ENCODE results near the gene CCDC69. TPM values are rescaled to one million over a fixed set of nuclear protein-coding genes. Genes with fewer than 3 reads are reported as not detected.

Gene CCDC69
- total RNA-seq, 2 experiments from 2014 or later, result 68.0 to 68.9 TPM

DNA sequence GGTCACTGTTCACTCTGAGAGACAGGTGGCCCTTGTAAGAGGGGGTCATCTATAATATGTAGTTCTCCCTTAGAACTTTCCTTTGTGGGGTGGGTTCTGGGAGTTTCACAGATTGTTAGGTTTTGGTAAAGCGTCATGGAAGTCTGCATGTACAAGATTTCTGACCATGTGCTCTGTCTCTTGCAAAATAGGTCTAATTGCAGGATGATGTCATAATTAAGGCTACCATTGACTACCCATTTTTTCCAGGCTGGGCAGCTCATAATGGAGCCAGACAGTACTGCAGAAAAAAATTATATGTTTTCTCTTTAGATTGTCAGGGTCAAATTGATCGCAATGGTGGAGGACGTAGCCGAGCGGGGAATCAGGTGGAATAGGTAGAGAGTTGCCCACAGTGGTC lies 25.4 kb upstream of the CCDC69 start:
- CTCF ChIA-PET, result no interaction called here
- TF ChIP-seq, protein P1, sequence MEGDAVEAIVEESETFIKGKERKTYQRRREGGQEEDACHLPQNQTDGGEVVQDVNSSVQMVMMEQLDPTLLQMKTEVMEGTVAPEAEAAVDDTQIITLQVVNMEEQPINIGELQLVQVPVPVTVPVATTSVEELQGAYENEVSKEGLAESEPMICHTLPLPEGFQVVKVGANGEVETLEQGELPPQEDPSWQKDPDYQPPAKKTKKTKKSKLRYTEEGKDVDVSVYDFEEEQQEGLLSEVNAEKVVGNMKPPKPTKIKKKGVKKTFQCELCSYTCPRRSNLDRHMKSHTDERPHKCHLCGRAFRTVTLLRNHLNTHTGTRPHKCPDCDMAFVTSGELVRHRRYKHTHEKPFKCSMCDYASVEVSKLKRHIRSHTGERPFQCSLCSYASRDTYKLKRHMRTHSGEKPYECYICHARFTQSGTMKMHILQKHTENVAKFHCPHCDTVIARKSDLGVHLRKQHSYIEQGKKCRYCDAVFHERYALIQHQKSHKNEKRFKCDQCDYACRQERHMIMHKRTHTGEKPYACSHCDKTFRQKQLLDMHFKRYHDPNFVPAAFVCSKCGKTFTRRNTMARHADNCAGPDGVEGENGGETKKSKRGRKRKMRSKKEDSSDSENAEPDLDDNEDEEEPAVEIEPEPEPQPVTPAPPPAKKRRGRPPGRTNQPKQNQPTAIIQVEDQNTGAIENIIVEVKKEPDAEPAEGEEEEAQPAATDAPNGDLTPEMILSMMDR (IDR thresholded peaks at IDR 0.05), result no peak
- H3K27ac ChIP-seq (ENCODE audit: low read depth in 1 of 2, low read length in 2 of 2), result no peak overlapping the region
- no peaks in the 10 kb centered on the region for H3K36me3 ChIP-seq (ENCODE audit: insufficient read depth, low read length)
- Mint-ChIP-seq H3K9me3 (no peaks in the 10 kb centered on the region), H3K4me1 (ENCODE audit: low read depth) (peaks cover 43% of the 10 kb centered on the region), H3K27me3 (no peaks in the 10 kb centered on the region), H3K27ac (no peak overlapping the region), H3K36me3 (ENCODE audit: low read depth) (no peaks in the 10 kb centered on the region), H3K4me3 (peak overlapping the region; percentile 8)
- no peaks in the 10 kb centered on the region for H3K27me3 ChIP-seq (ENCODE audit: control insufficient read depth in 1 of 2, insufficient read depth in 2 of 2, low read length in 2 of 2)
- H3K4me1 ChIP-seq (ENCODE audit: insufficient read depth, low read length), result peaks cover 38% of the 10 kb centered on the region
- ATAC-seq (ENCODE audit: poor library complexity) (no peak), DNase-seq (no peak)
- H3K9me3 ChIP-seq (ENCODE audit: control insufficient read depth in 1 of 2, insufficient read depth in 1 of 2, low read length in 2 of 2), result no peaks in the 10 kb centered on the region
- H3K4me3 ChIP-seq (ENCODE audit: low read length), result no peak overlapping the region
- intact Hi-C loops (cut with DNase I, micrococcal nuclease), result loop anchor here in 1 of 2 experiments (10.0 kb wide), 1 partner anchor 594 kb away; no protein-coding TSS in a partner anchor
- POLR2A ChIA-PET, result no interaction called here

DNA sequence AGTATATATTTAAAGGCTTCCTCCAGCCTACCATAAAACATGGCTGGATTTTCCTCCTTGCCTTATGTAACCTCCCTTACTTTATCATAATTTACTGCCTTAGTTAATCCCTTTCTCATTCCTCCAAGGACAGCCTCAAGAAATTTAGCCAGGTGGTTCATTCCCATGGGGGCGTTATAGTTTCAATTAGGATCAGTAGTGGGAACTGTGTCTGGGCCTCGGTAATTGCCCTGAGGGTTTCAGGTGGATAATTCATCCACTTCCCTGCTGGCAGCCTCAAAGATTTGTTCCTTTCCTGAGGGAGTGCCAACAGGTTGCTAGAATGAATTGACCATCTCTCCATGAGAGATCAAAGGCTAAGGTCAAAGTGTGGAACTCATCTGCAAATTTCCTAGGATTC lies 24.8 kb upstream of the CCDC69 start:
- peaks cover 43% of the 10 kb centered on the region for H3K4me1 Mint-ChIP-seq (ENCODE audit: low read depth)
- H3K9me3 Mint-ChIP-seq, result no peaks in the 10 kb centered on the region

DNA sequence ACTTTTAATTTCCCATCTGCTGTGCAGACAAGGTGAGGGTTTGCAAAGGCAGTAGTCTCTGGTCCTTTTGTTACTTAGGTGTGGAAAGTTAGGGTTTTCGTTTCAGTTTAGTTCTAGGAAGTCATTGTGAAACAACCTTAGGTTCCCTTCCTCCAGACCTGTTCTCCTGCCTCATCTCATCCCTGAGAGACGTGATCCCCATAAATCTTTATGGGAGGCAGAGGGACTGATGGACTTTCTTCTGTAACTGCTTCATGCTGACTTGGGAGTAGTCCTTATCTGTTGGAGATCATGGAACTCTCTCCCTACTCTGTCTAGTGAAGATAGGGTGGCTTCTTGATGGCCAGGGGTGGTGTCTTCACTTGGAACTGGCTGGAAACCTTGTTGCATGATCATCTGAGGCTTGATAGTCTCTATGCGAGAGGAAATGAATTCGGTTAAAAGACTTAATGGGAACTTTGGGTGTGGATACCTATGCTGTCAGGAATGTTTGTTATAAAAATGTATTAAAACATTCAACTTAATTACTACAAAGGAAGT lies 21.9 kb upstream of the CCDC69 start:
- intact Hi-C loops (cut with DNase I, micrococcal nuclease), result loop anchor here in 1 of 2 experiments (10.0 kb wide), 1 partner anchor 591 kb away; no protein-coding TSS in a partner anchor
- Mint-ChIP-seq H3K4me3 (no peak overlapping the region), H3K4me1 (ENCODE audit: low read depth) (peaks cover 20% of the 10 kb centered on the region), H3K27me3 (no peaks in the 10 kb centered on the region), H3K27ac (no peak overlapping the region), H3K9me3 (no peaks in the 10 kb centered on the region), H3K36me3 (ENCODE audit: low read depth) (no peaks in the 10 kb centered on the region)
- POLR2A ChIA-PET, result no interaction called here
- CTCF ChIA-PET, result no interaction called here
- H3K36me3 ChIP-seq (ENCODE audit: insufficient read depth, low read length), result no peaks in the 10 kb centered on the region
- H3K4me3 ChIP-seq (ENCODE audit: low read length), result no peak overlapping the region
- no peaks in the 10 kb centered on the region for H3K9me3 ChIP-seq (ENCODE audit: control insufficient read depth in 1 of 2, insufficient read depth in 1 of 2, low read length in 2 of 2)
- TF ChIP-seq, protein P1 (IDR thresholded peaks at IDR 0.05), result no peak
- H3K27me3 ChIP-seq (ENCODE audit: control insufficient read depth in 1 of 2, insufficient read depth in 2 of 2, low read length in 2 of 2), result no peaks in the 10 kb centered on the region
- ATAC-seq (ENCODE audit: poor library complexity) (no peak), DNase-seq (no peak)
- H3K27ac ChIP-seq (ENCODE audit: low read depth in 1 of 2, low read length in 2 of 2), result no peak overlapping the region
- H3K4me1 ChIP-seq (ENCODE audit: insufficient read depth, low read length), result peaks cover 22% of the 10 kb centered on the region

More for the DNA sequence above, 24.8 kb upstream of the CCDC69 start:
- Mint-ChIP-seq H3K36me3 (ENCODE audit: low read depth) (no peaks in the 10 kb centered on the region), H3K4me3 (no peak overlapping the region), H3K27ac (no peak overlapping the region), H3K27me3 (no peaks in the 10 kb centered on the region)
- Histone ChIP-seq H3K27ac (ENCODE audit: low read depth in 1 of 2, low read length in 2 of 2) (no peak overlapping the region), H3K27me3 (ENCODE audit: control insufficient read depth in 1 of 2, insufficient read depth in 2 of 2, low read length in 2 of 2) (no peaks in the 10 kb centered on the region), H3K4me1 (ENCODE audit: insufficient read depth, low read length) (peaks cover 38% of the 10 kb centered on the region), H3K36me3 (ENCODE audit: insufficient read depth, low read length) (no peaks in the 10 kb centered on the region), H3K9me3 (ENCODE audit: control insufficient read depth in 1 of 2, insufficient read depth in 1 of 2, low read length in 2 of 2) (no peaks in the 10 kb centered on the region), H3K4me3 (ENCODE audit: low read length) (no peak overlapping the region)
- TF ChIP-seq, protein P1 (IDR thresholded peaks at IDR 0.05), result no peak
- CTCF ChIA-PET, result no interaction called here
- no peak for ATAC-seq (ENCODE audit: poor library complexity)
- intact Hi-C loops (cut with DNase I, micrococcal nuclease), result loop anchor here in 1 of 2 experiments (10.0 kb wide), 1 partner anchor 594 kb away; no protein-coding TSS in a partner anchor
- POLR2A ChIA-PET, result no interaction called here
- DNase-seq, result no peak

Measured in CD4-positive, alpha-beta T cell (primary cell).